Mesodermal cell (in vitro differentiated cells): ENCODE measurements around the gene TTC7B.

Experiments used
- H3K27ac ChIP-seq: 2 replicates; pipeline ENCODE4 v1.7.0; 2013; ENCODE audit warnings: mild to moderate bottlenecking, low read depth, low read length, moderate library complexity; ENCODE audit not compliant: severe bottlenecking
- H3K36me3 ChIP-seq: 2 replicates; pipeline ENCODE4 v1.7.1; 2013; ENCODE audit warnings: mild to moderate bottlenecking, low read length, moderate library complexity; ENCODE audit not compliant: control insufficient read depth, insufficient read depth
- H3K4me1 ChIP-seq: one replicate; pipeline ENCODE4 v1.7.1; 2013; ENCODE audit warnings: mild to moderate bottlenecking, low read length; ENCODE audit not compliant: insufficient read depth, control insufficient read depth, poor library complexity, severe bottlenecking
- H3K4me3 ChIP-seq: 2 replicates; pipeline ENCODE4 v1.7.0; 2013; ENCODE audit warnings: low read length, control low read depth, mild to moderate bottlenecking; ENCODE audit not compliant: insufficient read depth, poor library complexity, severe bottlenecking; ENCODE audit errors: extremely low read depth
- H3K9me3 ChIP-seq: 2 replicates; pipeline ENCODE4 v1.7.1; 2013; ENCODE audit warnings: mild to moderate bottlenecking, low read length, moderate library complexity; ENCODE audit not compliant: control insufficient read depth
- WGBS, 2 experiments: methylation state at CpG; one replicate each; pipeline ENCODE4 v1.1.5; 2013; ENCODE audit warnings: missing lambda C conversion rate in 2 of 2; ENCODE audit not compliant: insufficient coverage in 2 of 2; 5-methylcytosine and 5-hydroxymethylcytosine counted together

TTC7B gene

DNA sequence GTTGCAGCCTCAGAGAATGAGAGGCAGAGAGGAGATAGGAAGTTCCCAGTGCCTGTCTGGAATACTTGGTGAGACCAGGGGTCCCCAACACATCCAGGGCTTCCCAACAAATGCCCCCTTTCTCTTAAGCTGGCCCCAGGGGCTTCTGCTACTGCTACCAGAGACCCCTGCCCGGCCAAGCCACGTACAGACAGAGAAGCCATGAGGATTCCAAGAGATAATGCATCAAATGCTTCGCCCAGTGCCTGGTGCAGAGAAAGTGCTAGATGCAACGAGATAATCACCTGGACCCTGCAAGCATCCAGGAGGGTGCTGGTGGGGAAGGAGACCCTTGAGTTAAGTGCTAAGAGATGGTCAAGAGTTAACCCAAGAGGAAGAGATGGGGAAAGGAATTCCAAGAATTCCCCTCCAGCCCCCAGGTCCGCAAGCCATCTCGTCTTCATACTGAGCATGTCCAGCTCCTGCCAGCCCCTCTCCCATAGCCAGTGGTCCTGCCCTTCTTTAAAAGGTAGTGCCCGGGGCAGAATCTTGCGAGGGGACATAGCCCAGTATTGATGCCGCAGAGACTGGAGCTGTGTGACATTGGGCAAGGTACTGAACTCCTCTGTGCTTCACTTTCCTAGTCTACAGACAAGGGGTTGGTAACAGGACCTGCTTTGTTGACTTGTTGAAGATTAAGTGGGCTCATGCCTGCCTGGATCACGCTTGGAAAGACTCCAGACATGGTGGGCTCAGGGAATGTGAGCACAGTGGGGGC, 316.1 kb downstream of the TTC7B start:
- H3K4me3 ChIP-seq, result no peak overlapping the region
- H3K9me3 ChIP-seq, result no peaks in the 10 kb centered on the region
- no peak overlapping the region for H3K27ac ChIP-seq
- no peaks in the 10 kb centered on the region for H3K36me3 ChIP-seq
- H3K4me1 ChIP-seq, result peaks cover 17% of the 10 kb centered on the region
- 74 to 76% methylated on average over 9 to 10 of the region's 10 CpGs for WGBS, 2 experiments

DNA sequence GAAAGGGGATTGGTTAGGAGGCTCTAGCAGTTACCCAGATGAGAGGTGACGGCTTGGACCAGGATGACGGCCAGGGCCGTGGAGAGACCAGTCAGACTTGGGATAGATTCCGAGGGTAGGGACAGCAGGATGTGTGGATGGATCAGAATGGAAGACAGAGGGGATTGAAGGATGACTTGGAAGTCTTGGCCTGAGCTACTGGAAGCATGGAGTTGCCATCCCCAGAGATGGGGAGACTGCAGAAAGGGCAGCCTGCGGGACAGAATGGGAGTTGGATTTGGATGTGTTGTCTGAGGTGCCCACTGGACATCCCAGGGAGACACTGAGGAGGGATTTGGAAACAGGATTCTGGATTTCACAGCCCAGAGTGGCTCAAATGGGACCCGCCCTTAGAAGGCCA, 317.1 kb downstream of the TTC7B start:
- no peaks in the 10 kb centered on the region for H3K9me3 ChIP-seq
- H3K27ac ChIP-seq, result no peak overlapping the region
- no peak overlapping the region for H3K4me3 ChIP-seq
- no peaks in the 10 kb centered on the region for H3K36me3 ChIP-seq
- peaks cover 17% of the 10 kb centered on the region for H3K4me1 ChIP-seq
- WGBS, 2 experiments, result 89 to 95% methylated on average over 6 of the region's 6 CpGs

DNA sequence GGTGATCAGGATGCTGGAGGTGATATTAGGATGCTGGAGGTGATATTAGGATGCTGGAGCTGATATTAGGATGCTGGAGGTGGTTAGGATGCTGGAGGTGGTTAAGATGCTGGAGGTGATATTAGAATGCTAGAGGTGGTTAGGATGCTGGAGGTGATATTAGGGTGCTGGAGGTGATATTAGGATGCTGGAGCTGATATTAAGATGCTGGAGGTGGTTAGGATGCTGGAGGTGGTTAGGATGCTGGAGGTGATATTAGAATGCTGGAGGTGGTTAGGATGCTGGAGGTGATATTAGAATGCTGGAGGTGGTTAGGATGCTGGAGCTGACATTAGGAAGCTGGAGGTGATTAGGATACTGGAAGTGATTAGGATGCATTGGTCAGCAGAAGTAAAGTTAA, 318.0 kb downstream of the TTC7B start:
- Histone ChIP-seq H3K27ac (no peak overlapping the region), H3K9me3 (no peaks in the 10 kb centered on the region), H3K4me3 (no peak overlapping the region), H3K4me1 (peaks cover 17% of the 10 kb centered on the region), H3K36me3 (no peaks in the 10 kb centered on the region)

DNA sequence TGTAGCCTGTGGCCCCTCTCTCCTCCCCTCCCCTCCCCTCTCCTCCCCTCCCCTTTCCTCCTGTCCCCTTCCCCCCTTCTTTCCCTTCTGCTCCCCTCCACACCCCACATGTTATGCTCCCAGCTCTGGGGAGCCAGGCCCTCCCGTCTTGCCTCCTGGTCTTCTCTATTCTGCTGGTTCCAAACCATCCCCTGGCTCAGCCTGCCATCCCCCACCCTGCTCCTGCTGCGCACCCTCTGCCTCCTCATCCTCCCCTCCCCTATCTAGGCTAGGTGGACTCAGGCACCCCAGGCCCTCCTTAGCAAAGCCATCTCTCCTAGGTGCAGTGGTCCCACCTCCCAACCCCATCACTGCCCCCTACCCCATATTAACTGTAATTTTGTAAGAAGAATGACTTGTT, 319.9 kb downstream of the TTC7B start:
- H3K27ac ChIP-seq, result no peak overlapping the region
- no peaks in the 10 kb centered on the region for H3K36me3 ChIP-seq
- WGBS, 2 experiments, result 88% methylated on average over 1 of the region's 2 CpGs; no CpG with 5 or more reads in 1 of the 2 experiments
- H3K4me3 ChIP-seq, result no peak overlapping the region
- H3K9me3 ChIP-seq, result no peaks in the 10 kb centered on the region
- H3K4me1 ChIP-seq, result peaks cover 12% of the 10 kb centered on the region

DNA sequence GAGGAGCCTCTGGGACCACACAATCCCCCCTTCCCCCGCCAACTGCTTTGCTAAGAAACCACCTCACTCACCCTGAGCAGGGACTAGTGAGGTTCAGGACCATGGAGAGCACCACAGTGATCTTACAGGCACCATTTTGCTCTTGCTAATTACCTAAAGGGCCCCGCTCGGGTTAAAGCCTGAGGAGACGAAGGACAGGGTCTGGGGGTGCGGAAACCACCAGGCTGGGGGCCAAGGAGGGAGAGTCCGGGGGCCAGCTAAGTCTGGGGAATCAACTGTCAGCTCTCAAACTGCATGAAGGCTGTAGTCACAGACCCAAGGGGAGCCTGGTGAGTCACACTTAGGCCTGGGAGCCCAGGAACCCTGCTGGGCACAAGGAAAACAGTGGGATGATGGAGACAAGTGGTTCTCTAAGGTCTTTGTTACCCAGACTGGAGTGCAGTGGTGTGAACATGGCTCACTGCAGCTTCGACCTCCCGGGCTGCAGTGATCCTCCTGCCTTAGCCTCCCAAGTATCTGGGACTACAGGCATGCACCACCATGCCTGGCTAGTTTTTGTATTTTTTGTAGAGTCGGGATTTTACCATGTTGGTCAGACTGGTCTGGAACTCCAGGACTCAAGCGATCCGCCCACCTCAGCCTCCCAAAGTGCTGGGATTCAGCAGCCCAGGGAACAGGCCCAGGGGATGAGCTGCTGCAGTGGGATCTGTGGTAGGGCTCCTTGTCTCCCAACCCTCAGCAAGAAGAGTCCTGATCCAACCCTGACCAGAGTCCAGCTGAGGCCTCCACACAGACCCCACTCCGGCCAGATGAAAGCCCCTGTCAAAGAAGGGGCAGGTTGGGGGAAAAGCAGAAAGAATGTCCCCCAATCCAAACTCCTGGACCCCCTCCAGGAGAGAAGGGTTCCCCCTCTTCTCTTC, 320.6 kb downstream of the TTC7B start:
- WGBS, 2 experiments, result 38 to 62% methylated on average over 7 to 11 of the region's 12 CpGs

DNA sequence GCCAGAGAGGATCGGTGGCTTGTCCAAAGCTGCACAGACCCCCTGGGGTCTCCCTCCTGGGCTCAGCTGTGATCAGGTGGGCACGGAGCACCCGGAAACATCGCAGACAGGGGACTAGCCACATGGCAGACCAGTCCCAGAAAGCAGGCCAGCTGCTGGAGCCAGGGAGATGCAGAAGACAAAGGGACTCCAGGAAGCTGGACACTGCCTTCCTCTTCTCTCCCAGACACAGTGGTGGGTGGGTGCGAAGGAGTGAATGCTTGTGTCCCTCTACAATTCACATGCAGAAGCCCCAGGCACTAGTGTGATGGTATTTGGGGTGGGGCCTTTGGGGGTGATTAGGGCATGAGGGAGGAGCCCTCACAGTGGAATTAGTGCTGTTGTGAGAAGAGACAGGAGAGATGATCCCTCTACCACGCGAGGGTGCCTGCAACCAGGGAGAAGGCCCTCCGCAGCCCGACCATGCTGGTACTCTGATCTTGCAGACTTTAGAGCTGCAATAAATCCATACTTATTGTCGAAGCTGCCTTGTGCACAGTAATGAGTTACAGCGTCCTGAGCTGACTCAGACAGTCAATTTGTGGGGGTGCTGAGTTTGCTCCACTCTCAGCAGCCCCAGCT, 324.2 kb downstream of the TTC7B start:
- Histone ChIP-seq H3K9me3 (no peaks in the 10 kb centered on the region), H3K4me1 (no peaks in the 10 kb centered on the region), H3K27ac (peak overlapping the region; percentile 50), H3K36me3 (no peaks in the 10 kb centered on the region), H3K4me3 (no peak overlapping the region)
- 60 to 76% methylated on average over 6 to 7 of the region's 11 CpGs for WGBS, 2 experiments

More for the DNA sequence above, 320.6 kb downstream of the TTC7B start:
- Histone ChIP-seq H3K4me1 (peaks cover 5% of the 10 kb centered on the region), H3K36me3 (no peaks in the 10 kb centered on the region), H3K9me3 (no peaks in the 10 kb centered on the region), H3K27ac (no peak overlapping the region), H3K4me3 (no peak overlapping the region)

DNA sequence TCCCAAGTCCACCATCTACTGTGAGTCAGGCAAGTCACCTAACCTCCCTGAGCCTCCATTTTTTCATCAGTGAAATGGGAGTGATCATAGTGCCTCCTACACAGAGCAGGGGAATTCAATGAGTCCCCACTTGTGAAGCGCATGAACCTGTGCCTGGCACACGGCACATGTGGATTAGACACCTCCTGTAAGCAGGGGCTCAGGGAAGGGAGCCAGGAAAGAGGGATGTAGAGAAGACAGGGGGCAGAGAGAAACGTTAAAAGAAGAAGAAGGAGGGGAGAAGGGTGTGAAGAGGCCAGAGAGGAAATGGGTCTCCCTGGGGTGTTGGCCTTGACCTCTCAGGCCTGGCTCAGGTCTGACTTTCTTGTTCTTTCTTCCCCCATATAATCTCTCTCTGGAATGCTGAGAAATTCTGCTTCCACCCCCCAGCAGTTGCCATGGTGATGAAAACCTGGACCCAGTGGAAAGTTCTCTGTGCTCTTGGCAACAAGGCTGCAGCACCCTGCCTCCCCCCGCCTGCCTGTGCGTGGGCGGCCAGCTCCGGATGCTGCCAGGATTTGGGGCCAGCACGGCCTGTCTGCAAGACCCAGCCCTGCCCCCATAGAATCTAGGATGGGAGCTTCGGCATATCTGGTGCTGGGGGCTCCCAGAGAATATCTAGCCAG, 324.9 kb downstream of the TTC7B start:
- Histone ChIP-seq H3K36me3 (no peaks in the 10 kb centered on the region), H3K9me3 (no peaks in the 10 kb centered on the region), H3K4me1 (no peaks in the 10 kb centered on the region), H3K4me3 (no peak overlapping the region), H3K27ac (peak overlapping the region; percentile 50)
- 59 to 60% methylated on average over 6 to 9 of the region's 9 CpGs for WGBS, 2 experiments

DNA sequence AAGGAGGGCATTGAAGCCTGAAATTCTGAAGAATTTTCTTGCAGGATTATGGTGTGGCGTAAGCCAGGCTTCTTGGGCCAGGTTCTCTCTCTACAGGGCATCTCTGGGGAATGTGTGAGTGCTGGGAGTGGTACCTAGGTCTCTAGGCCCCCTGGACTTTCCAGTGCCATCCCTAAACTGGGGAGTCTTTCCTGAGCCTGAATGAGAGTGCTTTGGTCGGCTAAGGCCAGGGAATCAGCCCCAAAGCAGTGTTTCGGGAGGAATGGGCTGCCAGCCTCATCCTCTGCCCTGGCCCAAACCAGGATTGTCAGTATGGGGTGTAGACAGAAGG, 325.5 kb downstream of the TTC7B start:
- Histone ChIP-seq H3K4me1 (no peaks in the 10 kb centered on the region), H3K27ac (no peak overlapping the region), H3K9me3 (no peaks in the 10 kb centered on the region), H3K4me3 (no peak overlapping the region), H3K36me3 (no peaks in the 10 kb centered on the region)
- WGBS, 2 experiments, result 89 to 93% methylated on average over 3 of the region's 3 CpGs

DNA sequence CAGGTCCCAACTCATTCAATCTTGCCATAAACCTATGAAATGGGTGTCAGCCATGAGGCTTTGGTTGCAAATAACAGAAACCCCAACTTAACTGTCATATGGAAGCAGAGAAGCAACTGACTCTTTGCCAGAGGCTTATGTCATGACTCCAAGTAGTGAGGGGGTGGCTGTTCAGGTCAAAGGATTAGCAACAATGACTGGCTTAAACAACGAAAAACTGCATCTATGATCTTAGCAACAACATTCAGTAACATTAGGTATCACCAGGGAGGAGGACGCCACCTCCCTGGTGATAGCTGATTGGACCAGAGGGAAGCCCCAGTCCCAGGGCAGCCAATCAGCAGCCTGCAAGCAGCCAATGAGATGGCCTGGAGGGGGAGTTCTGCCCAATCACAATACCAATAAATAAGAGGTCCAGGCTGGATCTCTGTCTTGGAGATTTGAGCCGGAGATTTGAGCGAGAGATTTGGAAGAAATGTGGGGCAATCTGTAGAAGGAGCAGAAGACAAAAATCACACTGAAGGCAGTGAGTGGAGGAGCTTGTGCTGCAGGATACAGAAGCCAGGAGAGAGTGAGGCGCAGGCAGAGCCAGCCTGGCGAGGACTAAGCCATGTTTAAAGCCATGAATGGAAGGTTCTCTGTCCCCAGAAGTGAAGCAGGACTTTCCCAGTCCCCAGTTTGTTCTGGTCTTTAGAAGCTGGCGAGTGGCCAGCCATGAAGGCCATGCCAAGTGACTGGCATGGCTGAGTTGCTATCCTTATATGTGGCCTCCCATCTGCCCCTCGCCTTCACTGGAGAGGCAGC, 326.1 kb downstream of the TTC7B start:
- WGBS, 2 experiments, result 93 to 94% methylated on average over 7 of the region's 8 CpGs
- Histone ChIP-seq H3K27ac (no peak overlapping the region), H3K4me3 (no peak overlapping the region), H3K9me3 (no peaks in the 10 kb centered on the region), H3K4me1 (no peaks in the 10 kb centered on the region), H3K36me3 (no peaks in the 10 kb centered on the region)

DNA sequence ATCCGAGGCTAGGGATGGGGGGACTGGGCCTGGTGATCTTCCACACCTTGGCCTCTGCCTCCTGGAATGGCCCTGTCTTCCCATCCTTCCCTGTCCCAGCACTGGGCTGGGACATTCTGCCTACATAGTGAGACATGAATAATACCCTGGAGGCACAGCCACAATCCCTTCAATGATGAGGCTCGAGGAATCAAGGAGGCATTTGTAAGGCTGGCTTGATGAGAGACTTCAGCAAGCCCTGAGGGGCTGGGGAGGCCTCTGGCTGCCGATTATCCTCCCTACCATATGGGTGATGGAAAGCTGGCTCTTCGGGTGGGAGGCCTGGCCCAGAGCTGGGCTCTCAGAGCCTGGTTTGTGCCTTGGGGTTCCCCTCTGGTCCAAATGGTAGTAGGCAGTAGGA, 326.9 kb downstream of the TTC7B start:
- no peaks in the 10 kb centered on the region for H3K9me3 ChIP-seq
- 80 to 93% methylated on average over 1 to 2 of the region's 4 CpGs for WGBS, 2 experiments
- H3K4me3 ChIP-seq, result no peak overlapping the region
- H3K4me1 ChIP-seq, result no peaks in the 10 kb centered on the region
- no peak overlapping the region for H3K27ac ChIP-seq
- H3K36me3 ChIP-seq, result no peaks in the 10 kb centered on the region
